HG02852 (cell line): ENCODE results near the gene RAG2.
"Not testable (repeated sequence)": the region's sequence is repeated elsewhere in the genome, so short reads cannot be mapped to it uniquely, and the experiment has no call there.

Experiments
- ATAC-seq: cut with Tn5 transposase; IDR thresholded peaks from one replicate; pipeline ENCODE4 v1.9.1; 2021; ENCODE audit warnings: mild to moderate bottlenecking, moderate library complexity; ENCODE audit not compliant: unreplicated experiment

The RAG2 gene

DNA sequence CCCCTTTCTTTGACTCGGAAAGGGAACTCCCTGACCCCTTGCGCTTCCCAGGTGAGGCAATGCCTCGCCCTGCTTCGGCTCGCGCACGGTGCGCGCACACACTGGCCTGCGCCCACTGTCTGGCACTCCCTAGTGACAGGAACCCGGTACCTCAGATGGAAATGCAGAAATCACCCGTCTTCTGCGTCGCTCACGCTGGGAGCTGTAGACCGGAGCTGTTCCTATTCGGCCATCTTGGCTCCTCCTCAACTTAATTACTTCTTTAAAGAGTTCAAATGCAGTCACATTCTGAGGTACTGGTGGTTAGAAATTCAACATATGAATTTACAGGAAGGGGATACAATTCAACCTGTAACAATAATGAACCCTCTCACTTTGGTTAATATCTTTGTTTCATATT, 40.6 kb downstream of the RAG2 start:
- ATAC-seq = not testable (repeated sequence)

DNA sequence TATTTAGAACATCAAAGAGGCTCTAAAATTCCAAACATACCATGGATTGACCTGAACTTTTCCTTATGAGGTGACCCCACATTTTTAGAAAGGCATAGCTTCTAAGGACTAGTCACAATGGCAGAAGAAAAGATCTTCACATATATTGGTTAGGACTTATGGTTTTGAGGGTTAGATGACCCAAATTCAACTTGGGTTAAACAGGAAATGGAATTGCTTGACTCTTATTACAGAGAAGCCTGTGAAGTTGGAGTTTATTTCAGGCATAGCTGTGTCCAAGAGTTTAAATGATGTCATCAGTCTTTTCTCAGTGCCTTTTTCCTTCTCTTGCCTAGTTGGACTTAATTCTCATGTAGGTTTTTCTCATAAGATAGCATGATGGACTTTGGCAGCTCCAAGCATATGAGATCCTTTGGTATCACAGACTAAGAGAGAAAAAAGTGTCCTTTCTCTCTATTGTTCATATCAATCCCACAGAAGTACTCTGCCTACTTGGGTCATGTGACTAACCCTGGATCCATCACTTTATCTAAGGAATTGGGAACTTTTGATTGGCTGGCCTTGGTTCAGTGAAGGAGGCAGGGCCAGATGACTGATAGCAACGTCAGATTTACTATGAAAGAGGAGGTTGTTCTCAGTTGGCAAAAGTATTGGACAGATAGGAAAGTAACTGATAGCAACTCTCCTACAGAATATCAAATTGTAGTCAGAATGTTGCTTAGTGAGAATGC, 47.5 kb downstream of the RAG2 start:
- no peak for ATAC-seq
